ENCODE measurements around the gene ABCG8.

ABCG8 gene

DNA sequence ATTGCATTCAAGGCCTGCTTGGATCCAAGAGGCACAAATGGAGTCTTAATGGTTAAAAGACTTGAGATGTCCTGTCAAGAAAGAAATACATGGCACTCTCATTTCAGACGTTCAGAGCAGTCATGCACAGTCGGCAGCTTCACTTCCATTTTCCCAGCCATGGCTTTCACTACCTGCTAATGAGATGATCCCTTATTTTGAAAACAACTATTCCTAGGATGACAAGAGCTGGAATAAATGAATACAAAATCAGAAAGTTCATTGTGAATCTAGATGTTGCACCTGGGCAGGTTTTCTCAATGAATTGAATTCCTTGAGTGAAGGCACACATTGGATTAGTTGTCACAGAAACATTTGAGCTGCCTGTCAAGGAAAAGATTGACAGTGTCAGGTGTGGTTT is 25.8 kb upstream of the ABCG8 start:
- DNase-seq, result no peak
- Histone ChIP-seq H3K27ac (ENCODE audit: insufficient read depth in 1 of 2, low read depth in 1 of 2, low read length in 2 of 2, poor library complexity in 1 of 2, severe bottlenecking in 2 of 2) (no peak overlapping the region), H3K4me3 (ENCODE audit: control insufficient read depth in 1 of 7, extremely low read depth in 1 of 7, insufficient read depth in 4 of 7, low read depth in 2 of 7, low read length in 6 of 7) (no peak overlapping the region), H3K27me3 (replicated peaks in 2 of 5; ENCODE audit: control insufficient read depth in 4 of 5, insufficient read depth in 5 of 5, low read length in 4 of 5) (no peaks in the 10 kb centered on the region), H3K9me3 (ENCODE audit: control extremely low read depth in 1 of 5, control insufficient read depth in 4 of 5, insufficient read depth in 2 of 5, low read depth in 1 of 5, low read length in 4 of 5) (no peaks in the 10 kb centered on the region), H3K4me1 (ENCODE audit: control extremely low read depth in 1 of 4, control insufficient read depth in 4 of 4, insufficient read depth in 4 of 4, low read length in 3 of 4) (no peaks in the 10 kb centered on the region), H3K36me3 (ENCODE audit: control insufficient read depth in 4 of 4, insufficient read depth in 4 of 4, low read length in 3 of 4) (peaks cover 0 to 4% (median under 1%) of the 10 kb centered on the region in 4 experiments)
- WGBS (ENCODE audit: insufficient coverage), result 100% methylated on average over 1 of the region's 2 CpGs
- POLR2A ChIA-PET, result no interaction called here
- CTCF ChIA-PET, result no interaction called here

DNA sequence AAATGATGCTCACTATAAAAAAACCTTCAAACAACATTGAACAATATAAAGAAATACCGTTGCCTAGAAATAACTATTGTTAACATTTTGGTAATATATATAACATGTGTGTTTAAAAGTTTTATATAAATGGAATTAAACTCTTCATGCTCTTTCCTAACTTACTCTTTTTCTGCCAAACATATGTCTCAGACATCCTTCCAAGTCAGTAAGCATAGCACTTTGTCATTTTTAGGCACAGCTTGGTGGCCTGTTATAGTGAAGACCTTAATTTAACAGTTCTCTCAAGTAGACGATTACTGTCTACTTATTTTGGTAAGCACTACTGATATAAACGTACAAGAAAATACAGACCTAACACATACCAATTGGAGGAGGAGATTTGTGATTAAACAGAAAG is 24.1 kb upstream of the ABCG8 start:
- Histone ChIP-seq H3K27me3 (replicated peaks in 2 of 5; ENCODE audit: control insufficient read depth in 4 of 5, insufficient read depth in 5 of 5, low read length in 4 of 5) (no peaks in the 10 kb centered on the region), H3K9me3 (ENCODE audit: control extremely low read depth in 1 of 5, control insufficient read depth in 4 of 5, insufficient read depth in 2 of 5, low read depth in 1 of 5, low read length in 4 of 5) (no peaks in the 10 kb centered on the region), H3K36me3 (ENCODE audit: control insufficient read depth in 4 of 4, insufficient read depth in 4 of 4, low read length in 3 of 4) (no peaks in the 10 kb centered on the region), H3K4me3 (ENCODE audit: control insufficient read depth in 1 of 7, extremely low read depth in 1 of 7, insufficient read depth in 4 of 7, low read depth in 2 of 7, low read length in 6 of 7) (no peak overlapping the region), H3K4me1 (ENCODE audit: control extremely low read depth in 1 of 4, control insufficient read depth in 4 of 4, insufficient read depth in 4 of 4, low read length in 3 of 4) (no peaks in the 10 kb centered on the region), H3K27ac (ENCODE audit: insufficient read depth in 1 of 2, low read depth in 1 of 2, low read length in 2 of 2, poor library complexity in 1 of 2, severe bottlenecking in 2 of 2) (no peak overlapping the region)
- WGBS (ENCODE audit: insufficient coverage), result no CpG with 5 or more reads among the region's 3 CpGs
- POLR2A ChIA-PET, result no interaction called here
- CTCF ChIA-PET, result no interaction called here
- DNase-seq, result no peak

DNA sequence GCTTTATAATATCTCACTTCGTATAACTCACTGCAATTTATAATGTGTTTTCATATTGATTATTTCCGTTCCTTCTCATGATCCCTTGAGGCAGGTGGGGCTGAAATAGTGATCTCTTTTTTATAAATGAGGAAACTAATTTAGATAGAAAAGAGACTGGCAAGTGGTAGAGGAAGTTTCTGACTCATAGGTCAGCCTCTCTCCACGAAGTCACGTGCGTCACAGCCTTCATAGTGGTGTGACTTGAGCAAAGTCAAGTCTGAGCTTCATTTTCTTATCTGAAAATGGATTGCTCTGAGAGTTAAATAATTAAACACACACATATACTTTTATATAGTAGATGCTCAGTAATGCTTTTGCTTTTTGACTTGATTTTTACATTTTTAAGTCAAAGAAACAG is 20.0 kb upstream of the ABCG8 start:
- Histone ChIP-seq H3K27me3 (replicated peaks in 2 of 5; ENCODE audit: control insufficient read depth in 4 of 5, insufficient read depth in 5 of 5, low read length in 4 of 5) (peaks cover 0 to 19% (median 0%) of the 10 kb centered on the region in 5 experiments), H3K27ac (ENCODE audit: insufficient read depth in 1 of 2, low read depth in 1 of 2, low read length in 2 of 2, poor library complexity in 1 of 2, severe bottlenecking in 2 of 2) (no peak overlapping the region), H3K9me3 (ENCODE audit: control extremely low read depth in 1 of 5, control insufficient read depth in 4 of 5, insufficient read depth in 2 of 5, low read depth in 1 of 5, low read length in 4 of 5) (no peaks in the 10 kb centered on the region), H3K4me1 (ENCODE audit: control extremely low read depth in 1 of 4, control insufficient read depth in 4 of 4, insufficient read depth in 4 of 4, low read length in 3 of 4) (no peaks in the 10 kb centered on the region), H3K4me3 (ENCODE audit: control insufficient read depth in 1 of 7, extremely low read depth in 1 of 7, insufficient read depth in 4 of 7, low read depth in 2 of 7, low read length in 6 of 7) (no peak overlapping the region), H3K36me3 (ENCODE audit: control insufficient read depth in 4 of 4, insufficient read depth in 4 of 4, low read length in 3 of 4) (no peaks in the 10 kb centered on the region)
- CTCF ChIA-PET, result no interaction called here
- 100% methylated on average over 1 of the region's 5 CpGs for WGBS (ENCODE audit: insufficient coverage)
- peak in 2 of 3 donors; percentile 48 to 57 for DNase-seq
- POLR2A ChIA-PET, result no interaction called here

DNA sequence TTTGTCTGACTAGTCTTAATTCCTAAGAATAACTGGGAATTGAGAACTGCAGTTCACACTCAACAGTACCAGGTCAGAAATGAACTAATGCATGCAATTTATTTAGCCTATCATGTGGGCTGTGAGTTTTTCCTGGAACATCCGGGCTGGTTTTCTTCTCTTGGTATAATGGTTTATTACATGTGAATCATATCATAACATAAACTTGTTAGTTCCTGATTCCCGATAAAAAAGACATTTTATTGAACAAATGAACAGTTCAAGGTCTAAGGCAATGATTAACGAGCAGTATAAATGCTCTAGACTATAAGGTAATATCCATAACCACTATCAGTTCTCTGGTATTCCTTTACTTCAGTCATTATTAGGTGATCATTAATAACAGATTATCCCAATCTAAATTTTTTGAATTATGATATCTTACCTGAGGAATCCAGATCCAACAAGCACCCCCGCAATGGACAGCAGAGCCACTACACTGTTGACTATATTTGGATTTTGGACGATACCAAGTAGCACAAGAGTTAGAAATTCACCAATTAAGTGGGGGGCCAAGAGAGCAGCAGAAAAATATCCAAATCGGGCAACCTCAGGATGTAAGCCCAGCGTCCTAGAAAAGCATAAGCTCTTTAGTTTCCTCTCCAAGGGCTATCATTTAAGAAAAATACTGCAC is 19.1 kb upstream of the ABCG8 start:
- Histone ChIP-seq H3K4me1 (ENCODE audit: control extremely low read depth in 1 of 4, control insufficient read depth in 4 of 4, insufficient read depth in 4 of 4, low read length in 3 of 4) (no peaks in the 10 kb centered on the region), H3K27me3 (replicated peaks in 2 of 5; ENCODE audit: control insufficient read depth in 4 of 5, insufficient read depth in 5 of 5, low read length in 4 of 5) (peaks cover 0 to 20% (median 0%) of the 10 kb centered on the region in 5 experiments), H3K4me3 (ENCODE audit: control insufficient read depth in 1 of 7, extremely low read depth in 1 of 7, insufficient read depth in 4 of 7, low read depth in 2 of 7, low read length in 6 of 7) (no peak overlapping the region), H3K36me3 (ENCODE audit: control insufficient read depth in 4 of 4, insufficient read depth in 4 of 4, low read length in 3 of 4) (no peaks in the 10 kb centered on the region), H3K27ac (ENCODE audit: insufficient read depth in 1 of 2, low read depth in 1 of 2, low read length in 2 of 2, poor library complexity in 1 of 2, severe bottlenecking in 2 of 2) (no peak overlapping the region), H3K9me3 (ENCODE audit: control extremely low read depth in 1 of 5, control insufficient read depth in 4 of 5, insufficient read depth in 2 of 5, low read depth in 1 of 5, low read length in 4 of 5) (no peaks in the 10 kb centered on the region)
- CTCF ChIA-PET, result no interaction called here
- POLR2A ChIA-PET, result no interaction called here
- no peak for DNase-seq
- 80% methylated on average over 3 of the region's 7 CpGs for whole genome bisulfite sequencing (ENCODE audit: insufficient coverage)

DNA sequence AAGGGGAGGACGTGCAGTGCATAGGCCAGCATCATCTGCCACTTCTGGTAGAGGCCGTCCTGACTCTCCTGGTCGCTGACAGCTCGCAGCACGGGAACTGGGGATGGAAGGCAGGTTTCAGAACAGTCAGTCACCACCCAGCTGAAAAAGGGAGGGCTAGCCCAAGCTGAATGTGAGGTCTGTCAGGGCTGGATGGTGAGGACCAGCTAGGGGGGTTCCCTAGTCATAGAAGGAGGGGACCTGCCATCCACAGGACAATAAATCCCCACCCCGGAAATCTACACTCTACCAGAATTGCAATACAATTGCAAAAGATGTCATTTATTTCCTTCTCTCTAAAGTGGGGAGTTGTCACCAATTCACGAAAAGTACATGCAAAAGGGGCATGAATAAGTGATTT is 15.9 kb upstream of the ABCG8 start:
- POLR2A ChIA-PET, result no interaction called here
- H3K27ac ChIP-seq (ENCODE audit: insufficient read depth in 1 of 2, low read depth in 1 of 2, low read length in 2 of 2, poor library complexity in 1 of 2, severe bottlenecking in 2 of 2), result no peak overlapping the region
- no peak overlapping the region for H3K4me3 ChIP-seq (ENCODE audit: control insufficient read depth in 1 of 7, extremely low read depth in 1 of 7, insufficient read depth in 4 of 7, low read depth in 2 of 7, low read length in 6 of 7)
- peaks cover 0 to 23% (median 2%) of the 10 kb centered on the region in 5 experiments for H3K27me3 ChIP-seq (replicated peaks in 2 of 5; ENCODE audit: control insufficient read depth in 4 of 5, insufficient read depth in 5 of 5, low read length in 4 of 5)
- WGBS (ENCODE audit: insufficient coverage), result 84% methylated on average over 2 of the region's 7 CpGs
- no peaks in the 10 kb centered on the region for H3K9me3 ChIP-seq (ENCODE audit: control extremely low read depth in 1 of 5, control insufficient read depth in 4 of 5, insufficient read depth in 2 of 5, low read depth in 1 of 5, low read length in 4 of 5)
- no peak for DNase-seq
- H3K4me1 ChIP-seq (ENCODE audit: control extremely low read depth in 1 of 4, control insufficient read depth in 4 of 4, insufficient read depth in 4 of 4, low read length in 3 of 4), result no peaks in the 10 kb centered on the region
- H3K36me3 ChIP-seq (ENCODE audit: control insufficient read depth in 4 of 4, insufficient read depth in 4 of 4, low read length in 3 of 4), result no peaks in the 10 kb centered on the region
- CTCF ChIA-PET, result interaction anchor here (1.0 to 2.1 kb wide), 2 partner anchors 13 to 28 kb away, joined by 3 to 6 read pairs; no protein-coding TSS in a partner anchor

DNA sequence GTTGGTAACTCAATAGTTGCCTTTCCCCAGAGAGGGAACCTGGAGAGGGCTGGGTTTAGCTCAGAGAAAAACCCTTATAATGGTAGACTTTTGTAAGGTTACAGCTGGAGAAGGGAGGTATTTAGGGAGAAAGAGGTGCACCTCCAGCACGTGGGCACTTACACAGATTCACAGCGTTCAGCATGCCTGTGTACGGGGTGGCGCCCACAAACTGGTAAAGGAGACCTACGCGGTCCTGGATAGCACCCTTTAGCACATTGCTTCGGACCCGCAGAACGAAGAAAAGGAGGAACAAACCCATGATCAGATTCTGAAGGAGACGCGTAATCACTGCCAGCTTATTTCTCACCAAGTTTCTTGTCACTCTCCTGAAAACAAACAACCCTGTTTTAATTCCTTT is 15.0 kb upstream of the ABCG8 start:
- no peak for DNase-seq
- Histone ChIP-seq H3K4me3 (ENCODE audit: control insufficient read depth in 1 of 7, extremely low read depth in 1 of 7, insufficient read depth in 4 of 7, low read depth in 2 of 7, low read length in 6 of 7) (no peak overlapping the region), H3K36me3 (ENCODE audit: control insufficient read depth in 4 of 4, insufficient read depth in 4 of 4, low read length in 3 of 4) (no peaks in the 10 kb centered on the region), H3K4me1 (ENCODE audit: control extremely low read depth in 1 of 4, control insufficient read depth in 4 of 4, insufficient read depth in 4 of 4, low read length in 3 of 4) (no peaks in the 10 kb centered on the region), H3K27me3 (replicated peaks in 2 of 5; ENCODE audit: control insufficient read depth in 4 of 5, insufficient read depth in 5 of 5, low read length in 4 of 5) (peaks cover 0 to 25% (median 2%) of the 10 kb centered on the region in 5 experiments), H3K27ac (ENCODE audit: insufficient read depth in 1 of 2, low read depth in 1 of 2, low read length in 2 of 2, poor library complexity in 1 of 2, severe bottlenecking in 2 of 2) (no peak overlapping the region), H3K9me3 (ENCODE audit: control extremely low read depth in 1 of 5, control insufficient read depth in 4 of 5, insufficient read depth in 2 of 5, low read depth in 1 of 5, low read length in 4 of 5) (no peaks in the 10 kb centered on the region)
- WGBS (ENCODE audit: insufficient coverage), result 86% methylated on average over 11 of the region's 11 CpGs
- ChIA-PET POLR2A (interaction anchor here (0.6 kb wide), 1 partner anchor 630 kb away, joined by 3 read pairs; no protein-coding TSS in a partner anchor), CTCF (no interaction called here)

DNA sequence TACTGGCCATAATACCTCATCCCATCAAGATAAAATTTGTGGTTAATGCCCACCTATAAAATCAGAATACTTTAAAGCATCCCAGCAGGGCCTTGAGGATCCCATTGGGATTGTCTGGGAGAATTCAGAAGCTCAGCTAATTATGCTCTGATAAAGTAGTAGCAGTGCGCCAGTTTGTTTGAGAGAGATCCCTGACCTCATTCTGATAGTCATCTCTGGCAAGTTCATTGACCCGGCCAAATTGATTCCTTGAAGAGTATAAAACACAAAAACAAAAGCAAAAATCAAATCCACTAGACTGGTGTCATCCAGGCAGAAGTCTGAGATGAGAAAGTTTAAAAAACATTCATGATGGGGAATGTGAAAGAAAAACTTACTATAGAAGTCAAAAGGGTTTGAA is 14.3 kb upstream of the ABCG8 start:
- Histone ChIP-seq H3K9me3 (ENCODE audit: control extremely low read depth in 1 of 5, control insufficient read depth in 4 of 5, insufficient read depth in 2 of 5, low read depth in 1 of 5, low read length in 4 of 5) (no peaks in the 10 kb centered on the region), H3K36me3 (ENCODE audit: control insufficient read depth in 4 of 4, insufficient read depth in 4 of 4, low read length in 3 of 4) (no peaks in the 10 kb centered on the region), H3K27ac (ENCODE audit: insufficient read depth in 1 of 2, low read depth in 1 of 2, low read length in 2 of 2, poor library complexity in 1 of 2, severe bottlenecking in 2 of 2) (no peak overlapping the region), H3K27me3 (replicated peaks in 2 of 5; ENCODE audit: control insufficient read depth in 4 of 5, insufficient read depth in 5 of 5, low read length in 4 of 5) (peaks cover 0 to 28% (median 2%) of the 10 kb centered on the region in 5 experiments), H3K4me1 (ENCODE audit: control extremely low read depth in 1 of 4, control insufficient read depth in 4 of 4, insufficient read depth in 4 of 4, low read length in 3 of 4) (no peaks in the 10 kb centered on the region), H3K4me3 (ENCODE audit: control insufficient read depth in 1 of 7, extremely low read depth in 1 of 7, insufficient read depth in 4 of 7, low read depth in 2 of 7, low read length in 6 of 7) (no peak overlapping the region)
- 100% methylated on average over 1 of the region's 2 CpGs for WGBS (ENCODE audit: insufficient coverage)
- DNase-seq, result no peak
- ChIA-PET CTCF (no interaction called here), POLR2A (interaction anchor here (0.6 kb wide), 1 partner anchor 629 kb away, joined by 3 read pairs; no protein-coding TSS in a partner anchor)

All from common myeloid progenitor, CD34-positive (primary cell).